Esophagus mucosa (tissue), 1 donor: ENCODE data around the gene OMA1. TPM values are rescaled to one million over a fixed set of nuclear protein-coding genes. Genes with fewer than 3 reads are reported as not detected.
"Not testable (repeated sequence)": the region's sequence is repeated elsewhere in the genome, so short reads cannot be mapped to it uniquely, and the experiment has no call there.

Source experiments
- ATAC-seq: fragments of 200-7000 bp; cut with Tn5 transposase; one replicate; pipeline ENCODE4 v1.9.1; 2020
- total RNA-seq: library from RNA; stranded (reverse); gene quantifications from one replicate; pipeline ENCODE4 v1.2.4, GENCODE V29; 2023
- donor health status: DM: yes; HTN: yes; CAD: no.

OMA1 gene
- total RNA-seq = 22.2 TPM

- peak; percentile 99 for ATAC-seq
Measured at GRCh38 chr1:58546520-58547308, at the start of gene OMA1. Gene OMA1 (minus strand): TSS chr1:58546726. CDS start chr1:58539294, 7,432 bp downstream.

- ATAC-seq = no peak
Measured at GRCh38 chr1:58594546-58594945, 48.0 kb upstream of the OMA1 start.

GRCh38 chr1:58592522-58593134, 46.1 kb upstream of the OMA1 start:
- ATAC-seq = peak; percentile 88

- no peak for ATAC-seq
Measured at GRCh38 chr1:58591806-58592205, 45.3 kb upstream of the OMA1 start.

- ATAC-seq = no peak
Measured at GRCh38 chr1:58590019-58590418, 43.5 kb upstream of the OMA1 start.

- no peak for ATAC-seq
Measured at GRCh38 chr1:58588396-58588795, 41.9 kb upstream of the OMA1 start.

- ATAC-seq = no peak
Measured at GRCh38 chr1:58587667-58588066, 41.1 kb upstream of the OMA1 start.

GRCh38 chr1:58586271-58586670, 39.7 kb upstream of the OMA1 start:
- no peak for ATAC-seq

- ATAC-seq = peak; percentile 68
Measured at GRCh38 chr1:58585581-58586151, 39.1 kb upstream of the OMA1 start.

- peak; percentile 17 for ATAC-seq
Measured at GRCh38 chr1:58585166-58585565, 38.6 kb upstream of the OMA1 start.

- ATAC-seq = peak; percentile 80
Measured at GRCh38 chr1:58584082-58584895, 37.8 kb upstream of the OMA1 start.

- ATAC-seq = no peak
Measured at GRCh38 chr1:58583496-58583895, 37.0 kb upstream of the OMA1 start.

GRCh38 chr1:58582143-58582542, 35.6 kb upstream of the OMA1 start:
- ATAC-seq = not testable (repeated sequence)

- ATAC-seq = no peak
Measured at GRCh38 chr1:58581641-58582040, 35.1 kb upstream of the OMA1 start.

- ATAC-seq = no peak
Measured at GRCh38 chr1:58580186-58580585, 33.7 kb upstream of the OMA1 start.

- peak; percentile 1 for ATAC-seq
Measured at GRCh38 chr1:58577654-58578030, 31.1 kb upstream of the OMA1 start.

GRCh38 chr1:58576727-58577653, 30.5 kb upstream of the OMA1 start, which contains the start of gene TACSTD2:
Gene TACSTD2 (minus strand): TSS chr1:58577252. CDS start chr1:58577156, 96 bp downstream.
- ATAC-seq = peak; percentile 78

- ATAC-seq = peak; percentile 0
Measured at GRCh38 chr1:58576325-58576726, 29.8 kb upstream of the OMA1 start.

GRCh38 chr1:58575551-58576324, 29.2 kb upstream of the OMA1 start:
- ATAC-seq = no peak

- ATAC-seq = no peak
Measured at GRCh38 chr1:58574816-58575215, 28.3 kb upstream of the OMA1 start.
